ENCODE results near the gene CELF6.

The CELF6 gene

GRCh38 chr15:72354496-72354895 lies 34.5 kb upstream of the CELF6 start:
- TF ChIP-seq CTCF (IDR thresholded peaks at IDR 0.05) = no peak

- TF ChIP-seq CTCF (IDR thresholded peaks at IDR 0.05) = no peak
These were observed 33.3 kb upstream of the CELF6 start for GRCh38 chr15:72353266-72353665.

- TF ChIP-seq CTCF (IDR thresholded peaks at IDR 0.05) = no peak
These were observed 25.8 kb upstream of the CELF6 start for GRCh38 chr15:72345806-72346205.

GRCh38 chr15:72345280-72345679 lies 25.3 kb upstream of the CELF6 start:
- no peak for TF ChIP-seq CTCF (IDR thresholded peaks at IDR 0.05)

GRCh38 chr15:72344602-72345001 lies 24.6 kb upstream of the CELF6 start:
- no peak for TF ChIP-seq CTCF (IDR thresholded peaks at IDR 0.05)

- TF ChIP-seq CTCF (IDR thresholded peaks at IDR 0.05) = peak; percentile 45; the same call in 1 of the 2 replicates
These were observed 22.4 kb upstream of the CELF6 start for GRCh38 chr15:72342385-72342784.

GRCh38 chr15:72341361-72341760 lies 21.4 kb upstream of the CELF6 start:
- TF ChIP-seq CTCF (IDR thresholded peaks at IDR 0.05) = peak; percentile 39; the same call in 1 of the 2 replicates

GRCh38 chr15:72340366-72340765 lies 20.4 kb upstream of the CELF6 start:
- TF ChIP-seq CTCF (IDR thresholded peaks at IDR 0.05) = no peak

All from LNCAP (cell line).